IMR-90 (cell line): ENCODE measurements around the gene PTBP2. TPM values are rescaled to one million over a fixed set of nuclear protein-coding genes. Genes with fewer than 3 reads are reported as not detected.

Experiments used
- ATAC-seq: fragments of 200-7000 bp; cut with Tn5 transposase; 2 replicates; pipeline ENCODE4 v1.9.1; 2020; ENCODE audit warnings: low read depth, mild to moderate bottlenecking, moderate library complexity
- BruUV-seq: library from RNA; stranded (reverse); fragments of 400-500 nt; replicated peaks from 2 replicates; lab custom pipeline; 2021; lab: Mats Ljungman, UMichigan
- CTCF ChIA-PET: fragments of 300-600 bp; formaldehyde crosslinking; extraction: SDS; loops from one replicate; lab custom pipeline; 2021; ENCODE audit warnings: antibody characterized with exemption; lab: Yijun Ruan, JAX
- POLR2A ChIA-PET: fragments of 300-600 bp; sonication (Branson Sonifier 250); formaldehyde crosslinking; loops from one replicate; lab custom pipeline; 2022; ENCODE audit warnings: antibody characterized with exemption; ENCODE audit not compliant: unreplicated experiment; lab: Charles Lee
- DNase-seq: peaks from one replicate; pipeline ENCODE4 v3.0.0; 2013
- H2AFZ ChIP-seq: replicated peaks from 2 replicates; pipeline ENCODE3; 2013; ENCODE audit warnings: low read length, mild to moderate bottlenecking; ENCODE audit not compliant: poor library complexity
- H2AK5ac ChIP-seq: 2 replicates; pipeline ENCODE4 v1.6.1; 2013; ENCODE audit warnings: low read depth, low read length, inconsistent platforms
- H2AK9ac ChIP-seq: replicated peaks from 2 replicates; pipeline ENCODE3; 2013; ENCODE audit warnings: mild to moderate bottlenecking, low read depth, low read length, moderate library complexity; ENCODE audit not compliant: poor library complexity
- H2BK120ac ChIP-seq: 2 replicates; pipeline ENCODE4 v1.6.1; 2013; ENCODE audit warnings: low read depth, low read length, inconsistent platforms
- H2BK15ac ChIP-seq: 3 replicates; pipeline ENCODE4 v1.6.1; 2013; ENCODE audit warnings: low read depth, low read length, inconsistent platforms
- H2BK20ac ChIP-seq: 2 replicates; pipeline ENCODE4 v1.6.1; 2013; ENCODE audit warnings: low read depth, mild to moderate bottlenecking, inconsistent platforms, low read length, moderate library complexity
- H2BK5ac ChIP-seq: 2 replicates; pipeline ENCODE4 v1.6.1; 2013; ENCODE audit warnings: mild to moderate bottlenecking, low read depth, low read length, inconsistent platforms; ENCODE audit not compliant: poor library complexity, severe bottlenecking
- H3K14ac ChIP-seq: replicated peaks from 2 replicates; pipeline ENCODE4 v1.6.1; 2013; ENCODE audit warnings: low read depth, low read length, inconsistent platforms
- H3K18ac ChIP-seq: 2 replicates; pipeline ENCODE4 v1.6.1; 2013; ENCODE audit warnings: low read depth, low read length, control low read depth
- H3K23ac ChIP-seq: 2 replicates; pipeline ENCODE4 v1.6.1; 2013; ENCODE audit warnings: low read depth, low read length, inconsistent platforms
- H3K27ac ChIP-seq: 2 replicates; pipeline ENCODE4 v1.5.1; 2013; ENCODE audit warnings: mild to moderate bottlenecking, control low read depth, low read length; ENCODE audit not compliant: insufficient read depth
- H3K27me3 ChIP-seq: 2 replicates; pipeline ENCODE4 v1.6.1; 2013; ENCODE audit warnings: low read length; ENCODE audit not compliant: control insufficient read depth, insufficient read depth
- H3K36me3 ChIP-seq: 2 replicates; pipeline ENCODE4 v1.6.1; 2013; ENCODE audit warnings: low read length, mixed read lengths; ENCODE audit not compliant: control insufficient read depth, insufficient read depth
- H3K4ac ChIP-seq: 2 replicates; pipeline ENCODE4 v1.6.1; 2013; ENCODE audit warnings: low read depth, low read length, inconsistent platforms
- H3K4me1 ChIP-seq: 2 replicates; pipeline ENCODE4 v1.6.1; 2013; ENCODE audit warnings: low read length, mixed read lengths; ENCODE audit not compliant: control insufficient read depth, insufficient read depth
- H3K4me2 ChIP-seq: 2 replicates; pipeline ENCODE4 v1.6.1; 2013; ENCODE audit warnings: low read depth, mild to moderate bottlenecking, control low read depth, low read length, moderate library complexity
- H3K4me3 ChIP-seq: 2 replicates; pipeline ENCODE4 v1.5.1; 2013; ENCODE audit warnings: low read depth, mild to moderate bottlenecking, control low read depth, low read length, moderate library complexity; ENCODE audit not compliant: insufficient read depth
- H3K56ac ChIP-seq: 2 replicates; pipeline ENCODE4 v1.6.1; 2013; ENCODE audit warnings: low read length, inconsistent platforms; ENCODE audit not compliant: insufficient read depth; ENCODE audit errors: extremely low read depth
- H3K79me1 ChIP-seq, 2 experiments: 2 replicates each; pipeline ENCODE4 v1.6.1; 2013; ENCODE audit warnings: low read length in 2 of 2, inconsistent platforms in 1 of 2, low read depth in 1 of 2
- H3K9ac ChIP-seq: 2 replicates; pipeline ENCODE4 v1.6.1; 2013; ENCODE audit warnings: low read depth, low read length, control low read depth
- H3K9me1 ChIP-seq: 2 replicates; pipeline ENCODE4 v1.6.1; 2013; ENCODE audit warnings: low read length, inconsistent platforms; ENCODE audit not compliant: insufficient read depth
- H3K9me3 ChIP-seq: 2 replicates; pipeline ENCODE4 v1.6.1; 2013; ENCODE audit warnings: low read length; ENCODE audit not compliant: control insufficient read depth, insufficient read depth
- H4K20me1 ChIP-seq: 2 replicates; pipeline ENCODE4 v1.6.1; 2013; ENCODE audit warnings: low read length, inconsistent platforms; ENCODE audit not compliant: insufficient read depth
- H4K5ac ChIP-seq: 2 replicates; pipeline ENCODE4 v1.6.1; 2013; ENCODE audit warnings: mild to moderate bottlenecking, low read depth, low read length, control low read depth
- H4K8ac ChIP-seq, 2 experiments: 2 replicates each; pipeline ENCODE4 v1.6.1; 2013; ENCODE audit warnings: low read depth in 2 of 2, low read length in 2 of 2, control low read depth in 1 of 2, inconsistent platforms in 1 of 2
- H4K91ac ChIP-seq: 2 replicates; pipeline ENCODE4 v1.6.1; 2013; ENCODE audit warnings: low read depth, low read length, inconsistent platforms; ENCODE audit not compliant: insufficient read depth
- BHLHE40 ChIP-seq: fragments of 150-350 bp; IDR thresholded peaks from 2 replicates; pipeline ENCODE4 v1.6.1; 2016; ENCODE audit warnings: mild to moderate bottlenecking, low read depth, low read length
- CEBPB ChIP-seq: IDR thresholded peaks from 2 replicates; pipeline ENCODE4 v1.6.1; 2012; ENCODE audit warnings: low read depth, low read length, improper control_type of control experiment
- CHD1 ChIP-seq: IDR thresholded peaks from 2 replicates; pipeline ENCODE4 v1.6.1; 2012; ENCODE audit warnings: low read depth, low read length, improper control_type of control experiment
- FOS ChIP-seq: fragments of 150-350 bp; IDR thresholded peaks from 2 replicates; pipeline ENCODE4 v1.6.1; 2016; ENCODE audit warnings: low read depth, low read length
- MAFK ChIP-seq: IDR thresholded peaks from 2 replicates; pipeline ENCODE4 v1.6.1; 2012; ENCODE audit warnings: low read depth, low read length, improper control_type of control experiment
- MAZ ChIP-seq: IDR thresholded peaks from 2 replicates; pipeline ENCODE4 v1.6.1; 2012; ENCODE audit warnings: low read depth, mild to moderate bottlenecking, low read length, improper control_type of control experiment, moderate library complexity, borderline replicate concordance
- MXI1 ChIP-seq: IDR thresholded peaks from 2 replicates; pipeline ENCODE4 v1.6.1; 2012; ENCODE audit warnings: low read depth, mild to moderate bottlenecking, low read length, moderate library complexity, borderline replicate concordance
- NFE2L2 ChIP-seq: fragments of 150-350 bp; IDR thresholded peaks from 2 replicates; pipeline ENCODE4 v1.6.1; 2016; ENCODE audit warnings: low read depth, mild to moderate bottlenecking, low read length
- POLR2A ChIP-seq: IDR thresholded peaks from 2 replicates; pipeline ENCODE4 v1.6.1; 2012; ENCODE audit warnings: mild to moderate bottlenecking, low read depth, low read length
- RAD21 ChIP-seq: IDR thresholded peaks from 2 replicates; pipeline ENCODE4 v1.6.1; 2012; ENCODE audit warnings: low read length, improper control_type of control experiment
- RCOR1 ChIP-seq: IDR thresholded peaks from 2 replicates; pipeline ENCODE4 v1.6.1; 2012; ENCODE audit warnings: mild to moderate bottlenecking, low read length, improper control_type of control experiment; ENCODE audit not compliant: insufficient replicate concordance
- RFX5 ChIP-seq: IDR thresholded peaks from 2 replicates; pipeline ENCODE4 v1.8.0; 2012; ENCODE audit warnings: low read depth, mild to moderate bottlenecking, low read length, moderate library complexity
- SMC3 ChIP-seq: fragments of 150-350 bp; IDR thresholded peaks from 2 replicates; pipeline ENCODE4 v1.6.1; 2016; ENCODE audit warnings: low read depth, mild to moderate bottlenecking, antibody characterized with exemption, low read length, moderate library complexity
- dilution Hi-C: fragments of 300-500 bp; cut with HindIII; formaldehyde crosslinking; loops from one replicate; pipeline ENCODE4 v1.14.3; 2018; ENCODE audit warnings: low sequenced_read_pairs; ENCODE audit not compliant: unreplicated experiment
- in situ Hi-C: fragments of 300-500 bp; cut with MboI; formaldehyde crosslinking; loops from 3 replicates; pipeline ENCODE4 v1.14.3; 2019; ENCODE audit warnings: low sequenced_read_pairs, inconsistent platforms, mixed read lengths
- intact Hi-C: fragments of 100-400 bp; cut with micrococcal nuclease; formaldehyde crosslinking; loops from 2 replicates; pipeline ENCODE4 v1.10.0; 2022
- polyA plus RNA-seq, 3 experiments: library from polyadenylated mRNA; depleted of rRNA; stranded (reverse); fragments of >200 nt; gene quantifications; 2 replicates each; pipeline ENCODE4 v1.2.3, GENCODE V29; 2012; ENCODE audit warnings: low replicate concordance in 1 of 3
- total RNA-seq: library from RNA; depleted of rRNA; stranded (reverse); fragments of >200 nt; gene quantifications from 2 replicates; pipeline ENCODE4 v1.2.3, GENCODE V29; 2012
- TF ChIP-seq, protein P1 (sequence below): fragments of 150-350 bp; IDR thresholded peaks from 2 replicates; pipeline ENCODE4 v1.6.1; 2016; ENCODE audit warnings: low read depth, mild to moderate bottlenecking, low read length, moderate library complexity, borderline replicate concordance
- TF ChIP-seq, protein P2 (sequence below): fragments of 150-350 bp; IDR thresholded peaks from 2 replicates; pipeline ENCODE4 v1.6.1; 2017; ENCODE audit warnings: mild to moderate bottlenecking, antibody characterized with exemption, low read length, low read depth
- TF ChIP-seq, protein P3 (sequence below): conservative IDR thresholded peaks from 2 replicates; pipeline ENCODE4 v1.5.1; 2012; ENCODE audit warnings: mild to moderate bottlenecking, low read depth, low read length, improper control_type of control experiment

The PTBP2 gene
- total and polyA plus RNA-seq, 2 of the 4 experiments (the other 2 are of a cell fraction): 9.7 to 37.8 TPM

DNA sequence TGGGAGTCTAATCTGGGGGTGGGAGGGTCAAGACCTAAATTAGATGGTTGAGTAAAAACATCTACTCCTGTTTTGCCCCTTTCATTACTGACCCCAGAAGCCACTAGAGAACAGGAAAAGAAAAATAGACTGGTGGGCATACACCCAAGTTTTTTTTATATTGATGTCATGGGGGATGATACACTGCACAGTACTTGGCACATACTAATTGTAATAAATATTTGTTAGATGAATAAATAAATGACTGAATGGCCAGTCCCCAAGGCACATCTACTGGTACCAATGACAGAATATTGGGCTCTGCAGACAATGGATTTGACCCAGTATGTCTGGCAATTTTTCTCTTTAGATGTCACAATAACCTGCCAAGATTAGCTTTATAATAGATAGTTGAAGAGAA lies 36.8 kb upstream of the PTBP2 start:
- CTCF ChIA-PET: no interaction called here
- H3K27ac ChIP-seq: no peak overlapping the region
- no peak overlapping the region for H4K5ac ChIP-seq
- H2BK15ac ChIP-seq: no peak overlapping the region
- H3K36me3 ChIP-seq: no peaks in the 10 kb centered on the region
- no peak overlapping the region for H2AK5ac ChIP-seq
- no peak overlapping the region for H3K9ac ChIP-seq
- H2AK9ac ChIP-seq: no peak overlapping the region
- no peak overlapping the region for H3K56ac ChIP-seq
- H3K18ac ChIP-seq: no peak overlapping the region
- dilution Hi-C loops: no loop called here
- ATAC-seq (no peak), DNase-seq (no peak)
- H4K20me1 ChIP-seq: no peaks in the 10 kb centered on the region
- no peaks in the 10 kb centered on the region for H3K9me1 ChIP-seq
- no TSS peak for BruUV-seq
- no peak overlapping the region for H2AFZ ChIP-seq
- no peak overlapping the region for H3K4ac ChIP-seq
- in situ Hi-C loops: no loop called here
- H2BK5ac ChIP-seq: no peak overlapping the region
- POLR2A ChIA-PET: no interaction called here
- H3K9me3 ChIP-seq: no peaks in the 10 kb centered on the region
- intact Hi-C loops: no loop called here
- TF ChIP-seq RAD21 (no peak), RFX5 (no peak), POLR2A (no peak), BHLHE40 (no peak), CEBPB (no peak), NFE2L2 (no peak), SMC3 (no peak), MAZ (no peak), CHD1 (no peak), MAFK (no peak), RCOR1 (no peak), FOS (no peak), MXI1 (no peak)
- TF ChIP-seq, protein P1, sequence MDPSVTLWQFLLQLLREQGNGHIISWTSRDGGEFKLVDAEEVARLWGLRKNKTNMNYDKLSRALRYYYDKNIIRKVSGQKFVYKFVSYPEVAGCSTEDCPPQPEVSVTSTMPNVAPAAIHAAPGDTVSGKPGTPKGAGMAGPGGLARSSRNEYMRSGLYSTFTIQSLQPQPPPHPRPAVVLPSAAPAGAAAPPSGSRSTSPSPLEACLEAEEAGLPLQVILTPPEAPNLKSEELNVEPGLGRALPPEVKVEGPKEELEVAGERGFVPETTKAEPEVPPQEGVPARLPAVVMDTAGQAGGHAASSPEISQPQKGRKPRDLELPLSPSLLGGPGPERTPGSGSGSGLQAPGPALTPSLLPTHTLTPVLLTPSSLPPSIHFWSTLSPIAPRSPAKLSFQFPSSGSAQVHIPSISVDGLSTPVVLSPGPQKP: no peak
- TF ChIP-seq, protein P2, sequence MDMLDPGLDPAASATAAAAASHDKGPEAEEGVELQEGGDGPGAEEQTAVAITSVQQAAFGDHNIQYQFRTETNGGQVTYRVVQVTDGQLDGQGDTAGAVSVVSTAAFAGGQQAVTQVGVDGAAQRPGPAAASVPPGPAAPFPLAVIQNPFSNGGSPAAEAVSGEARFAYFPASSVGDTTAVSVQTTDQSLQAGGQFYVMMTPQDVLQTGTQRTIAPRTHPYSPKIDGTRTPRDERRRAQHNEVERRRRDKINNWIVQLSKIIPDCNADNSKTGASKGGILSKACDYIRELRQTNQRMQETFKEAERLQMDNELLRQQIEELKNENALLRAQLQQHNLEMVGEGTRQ: no peak
- TF ChIP-seq, protein P3, sequence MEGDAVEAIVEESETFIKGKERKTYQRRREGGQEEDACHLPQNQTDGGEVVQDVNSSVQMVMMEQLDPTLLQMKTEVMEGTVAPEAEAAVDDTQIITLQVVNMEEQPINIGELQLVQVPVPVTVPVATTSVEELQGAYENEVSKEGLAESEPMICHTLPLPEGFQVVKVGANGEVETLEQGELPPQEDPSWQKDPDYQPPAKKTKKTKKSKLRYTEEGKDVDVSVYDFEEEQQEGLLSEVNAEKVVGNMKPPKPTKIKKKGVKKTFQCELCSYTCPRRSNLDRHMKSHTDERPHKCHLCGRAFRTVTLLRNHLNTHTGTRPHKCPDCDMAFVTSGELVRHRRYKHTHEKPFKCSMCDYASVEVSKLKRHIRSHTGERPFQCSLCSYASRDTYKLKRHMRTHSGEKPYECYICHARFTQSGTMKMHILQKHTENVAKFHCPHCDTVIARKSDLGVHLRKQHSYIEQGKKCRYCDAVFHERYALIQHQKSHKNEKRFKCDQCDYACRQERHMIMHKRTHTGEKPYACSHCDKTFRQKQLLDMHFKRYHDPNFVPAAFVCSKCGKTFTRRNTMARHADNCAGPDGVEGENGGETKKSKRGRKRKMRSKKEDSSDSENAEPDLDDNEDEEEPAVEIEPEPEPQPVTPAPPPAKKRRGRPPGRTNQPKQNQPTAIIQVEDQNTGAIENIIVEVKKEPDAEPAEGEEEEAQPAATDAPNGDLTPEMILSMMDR: no peak
- H2BK20ac ChIP-seq: no peak overlapping the region
- no peaks in the 10 kb centered on the region for H3K27me3 ChIP-seq
- no peak overlapping the region for H2BK120ac ChIP-seq
- no peak overlapping the region for H3K4me3 ChIP-seq
- H3K79me1 ChIP-seq: no peaks in the 10 kb centered on the region
- no peak overlapping the region for H4K91ac ChIP-seq
- no peak overlapping the region for H3K14ac ChIP-seq
- no peak overlapping the region for H4K8ac ChIP-seq
- no peaks in the 10 kb centered on the region for H3K4me1 ChIP-seq
- H3K23ac ChIP-seq: no peak overlapping the region
- H3K4me2 ChIP-seq: no peak overlapping the region
